ENCODE measurements around the gene CHIC2.

GRCh38 chr4:54099748-54100574 is 35.6 kb upstream of the CHIC2 start, which contains the start of gene GSX2:
- no peak for TF ChIP-seq CTCF (IDR thresholded peaks at IDR 0.05; ENCODE audit: insufficient read depth, low read length)
- TF ChIP-seq SPI1 (IDR thresholded peaks at IDR 0.05; ENCODE audit: borderline replicate concordance, low read depth) = no peak
- no peak for TF ChIP-seq POLR2AphosphoS5 (IDR thresholded peaks at IDR 0.05; ENCODE audit: low read depth)
